ENCODE results near the gene SLC24A3. TPM values are rescaled to one million over a fixed set of nuclear protein-coding genes. Genes with fewer than 3 reads are reported as not detected.
A peak's percentile ranks its signal among the peaks of the same experiment; 100 is the strongest.

SLC24A3 gene
- total RNA-seq, 1 experiment from 2014 or later = not detected

- no peak for DNase-seq (ENCODE audit: low spot score)
- in situ Hi-C loops (cut with HindIII; ENCODE audit: low sequenced_read_pairs) = no loop called here
Observed at GRCh38 chr20:19367591-19367990, 155.1 kb downstream of the SLC24A3 start.

- in situ Hi-C loops (cut with HindIII; ENCODE audit: low sequenced_read_pairs) = no loop called here
Observed at GRCh38 chr20:19368351-19368750, 155.9 kb downstream of the SLC24A3 start.

GRCh38 chr20:19370076-19371075 lies 157.9 kb downstream of the SLC24A3 start:
- in situ Hi-C loops (cut with HindIII; ENCODE audit: low sequenced_read_pairs) = no loop called here
- DNase-seq (ENCODE audit: low spot score) = no peak

More at GRCh38 chr20:19368351-19368750, 155.9 kb downstream of the SLC24A3 start:
- DNase-seq (ENCODE audit: low spot score) = peak; percentile 15

- no peak for DNase-seq (ENCODE audit: low spot score)
- in situ Hi-C loops (cut with HindIII; ENCODE audit: low sequenced_read_pairs) = no loop called here
Observed at GRCh38 chr20:19371112-19371511, 158.7 kb downstream of the SLC24A3 start.

GRCh38 chr20:19374216-19374615 lies 161.8 kb downstream of the SLC24A3 start:
- in situ Hi-C loops (cut with HindIII; ENCODE audit: low sequenced_read_pairs) = no loop called here
- DNase-seq (ENCODE audit: low spot score) = no peak

GRCh38 chr20:19375395-19375794 lies 163.0 kb downstream of the SLC24A3 start:
- no peak for DNase-seq (ENCODE audit: low spot score)
- in situ Hi-C loops (cut with HindIII; ENCODE audit: low sequenced_read_pairs) = no loop called here

GRCh38 chr20:19375801-19376200 lies 163.4 kb downstream of the SLC24A3 start:
- in situ Hi-C loops (cut with HindIII; ENCODE audit: low sequenced_read_pairs) = no loop called here
- DNase-seq (ENCODE audit: low spot score) = no peak

- in situ Hi-C loops (cut with HindIII; ENCODE audit: low sequenced_read_pairs) = no loop called here
- DNase-seq (ENCODE audit: low spot score) = peak; percentile 45
Observed at GRCh38 chr20:19376451-19377229, 164.2 kb downstream of the SLC24A3 start.

- DNase-seq (ENCODE audit: low spot score) = no peak
- in situ Hi-C loops (cut with HindIII; ENCODE audit: low sequenced_read_pairs) = no loop called here
Observed at GRCh38 chr20:19378058-19378457, 165.6 kb downstream of the SLC24A3 start.

- in situ Hi-C loops (cut with HindIII; ENCODE audit: low sequenced_read_pairs) = no loop called here
Observed at GRCh38 chr20:19380211-19380610, 167.8 kb downstream of the SLC24A3 start.

GRCh38 chr20:19381947-19382346 lies 169.5 kb downstream of the SLC24A3 start:
- no peak for DNase-seq (ENCODE audit: low spot score)
- in situ Hi-C loops (cut with HindIII; ENCODE audit: low sequenced_read_pairs) = no loop called here

More at GRCh38 chr20:19380211-19380610, 167.8 kb downstream of the SLC24A3 start:
- DNase-seq (ENCODE audit: low spot score) = no peak

GRCh38 chr20:19382386-19383340 lies 170.2 kb downstream of the SLC24A3 start:
- in situ Hi-C loops (cut with HindIII; ENCODE audit: low sequenced_read_pairs) = no loop called here
- DNase-seq (ENCODE audit: low spot score) = no peak

GRCh38 chr20:19384940-19385339 lies 172.5 kb downstream of the SLC24A3 start:
- in situ Hi-C loops (cut with HindIII; ENCODE audit: low sequenced_read_pairs) = no loop called here
- no peak for DNase-seq (ENCODE audit: low spot score)

- in situ Hi-C loops (cut with HindIII; ENCODE audit: low sequenced_read_pairs) = no loop called here
- no peak for DNase-seq (ENCODE audit: low spot score)
Observed at GRCh38 chr20:19387251-19387650, 174.8 kb downstream of the SLC24A3 start.

- in situ Hi-C loops (cut with HindIII; ENCODE audit: low sequenced_read_pairs) = no loop called here
- DNase-seq (ENCODE audit: low spot score) = no peak
Observed at GRCh38 chr20:19392344-19393130, 180.1 kb downstream of the SLC24A3 start.

GRCh38 chr20:19396460-19397081 lies 184.1 kb downstream of the SLC24A3 start:
- in situ Hi-C loops (cut with HindIII; ENCODE audit: low sequenced_read_pairs) = no loop called here
- DNase-seq (ENCODE audit: low spot score) = no peak

GRCh38 chr20:19397226-19397625 lies 184.8 kb downstream of the SLC24A3 start:
- DNase-seq (ENCODE audit: low spot score) = no peak
- in situ Hi-C loops (cut with HindIII; ENCODE audit: low sequenced_read_pairs) = no loop called here

GRCh38 chr20:19397666-19398065 lies 185.2 kb downstream of the SLC24A3 start:
- DNase-seq (ENCODE audit: low spot score) = no peak
- in situ Hi-C loops (cut with HindIII; ENCODE audit: low sequenced_read_pairs) = no loop called here

Data from G401 (cell line).